Vagina (tissue), 2 donors: ENCODE data around the gene CEP19. TPM values are rescaled to one million over a fixed set of nuclear protein-coding genes. Genes with fewer than 3 reads are reported as not detected.

Experiments used
- DNase-seq, 2 donors: peaks; one replicate each; pipeline ENCODE4 v3.0.0-alpha.2; 2017; ENCODE audit errors: extremely low spot score in 2 of 2
- H3K27ac ChIP-seq: fragments of 200-600 bp; sonication (generic); one replicate; pipeline ENCODE4 v1.5.1; 2019
- H3K27me3 ChIP-seq: fragments of 200-600 bp; sonication (generic); one replicate; pipeline ENCODE4 v1.5.1; 2019
- H3K36me3 ChIP-seq, 2 donors: fragments of 200-600 bp; sonication (generic); one replicate each; pipeline ENCODE4 v1.5.1; 2017 to 2019
- H3K4me1 ChIP-seq: fragments of 200-600 bp; sonication (generic); one replicate; pipeline ENCODE4 v1.5.1; 2019
- H3K4me3 ChIP-seq, 2 donors: fragments of 200-600 bp; sonication (generic); 1 replicate in 1 of 2; 2 replicates in 1 of 2; pipeline ENCODE4 v1.5.1; 2016 to 2019
- H3K9me3 ChIP-seq: fragments of 200-600 bp; sonication (generic); one replicate; pipeline ENCODE4 v1.5.1; 2019
- POLR2A ChIP-seq, 2 donors: fragments of 450-650 bp; IDR thresholded peaks; one replicate each; pipeline ENCODE4 v1.6.1; 2017; ENCODE audit warnings: antibody characterized with exemption in 2 of 2, mild to moderate bottlenecking in 2 of 2, moderate library complexity in 2 of 2
- POLR2AphosphoS5 ChIP-seq, 2 donors: sonication (generic); formaldehyde crosslinking; IDR thresholded peaks; one replicate each; pipeline ENCODE4 v1.9.0; 2017; ENCODE audit warnings: antibody characterized with exemption in 2 of 2, mild to moderate bottlenecking in 2 of 2, low read depth in 1 of 2; ENCODE audit not compliant: insufficient read depth in 1 of 2
- intact Hi-C: fragments of 100-400 bp; cut with DNase I; formaldehyde crosslinking; loops from one replicate; pipeline ENCODE4 v1.15.1; 2023
- total RNA-seq: library from RNA; depleted of rRNA; stranded (reverse); fragments of >200 nt; gene quantifications from one replicate; pipeline ENCODE4 v1.2.3, GENCODE V29; 2016
- TF ChIP-seq, protein P1 (sequence below), 3 experiments: fragments of 450-650 bp in 2 of 3; fragments of 200-600 bp in 1 of 3; sonication (generic) in 1 of 3; IDR thresholded peaks; one replicate each; pipeline ENCODE4 v1.5.1; 2017 to 2019; ENCODE audit warnings: antibody characterized with exemption in 3 of 3, mild to moderate bottlenecking in 2 of 3, moderate library complexity in 2 of 3

Gene CEP19
- total RNA-seq, 1 donor from 2014 or later = 1.5 TPM

DNA sequence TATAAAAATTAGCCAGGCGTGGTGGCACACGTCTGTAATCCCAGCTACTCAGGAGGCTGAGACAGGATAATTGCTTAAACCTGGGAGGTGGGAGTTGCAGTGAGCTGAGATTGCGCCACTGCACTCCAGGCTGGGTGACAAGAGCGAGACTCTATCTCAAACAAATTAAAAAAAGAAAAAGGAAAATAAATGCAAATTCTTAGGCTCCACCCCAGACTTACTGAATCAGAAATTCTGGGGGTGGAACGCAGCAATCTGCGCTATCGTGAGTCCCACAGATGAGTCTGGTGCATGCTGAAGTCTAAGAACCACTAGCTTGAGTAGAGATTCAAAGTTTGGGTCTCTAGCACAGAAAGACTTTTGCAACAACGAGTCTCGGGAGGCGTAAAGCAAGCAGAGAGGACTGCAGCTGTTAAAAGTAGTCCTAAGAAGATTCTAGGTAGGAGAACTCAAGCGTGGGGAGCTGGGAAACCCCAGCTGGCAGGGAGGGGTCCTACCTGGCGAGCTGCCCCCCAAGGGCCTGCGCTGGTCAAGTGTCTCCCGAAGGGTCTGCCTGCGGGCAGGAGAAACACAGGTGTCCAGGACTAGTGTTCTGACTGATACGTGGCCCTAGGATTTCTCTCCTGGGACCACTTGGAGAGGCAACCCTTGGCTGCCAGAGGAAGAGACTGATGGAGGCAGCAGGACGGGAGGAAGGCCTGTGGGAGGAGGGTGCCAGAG lies 21.9 kb downstream of the CEP19 start:
- H3K36me3 ChIP-seq = no peaks in the 10 kb centered on the region
- H3K4me1 ChIP-seq = peaks cover 2% of the 10 kb centered on the region
- no peaks in the 10 kb centered on the region for H3K27me3 ChIP-seq
- no peak overlapping the region for H3K4me3 ChIP-seq
- no peak for DNase-seq
- intact Hi-C loops = no loop called here
- no peaks in the 10 kb centered on the region for H3K9me3 ChIP-seq
- TF ChIP-seq, protein P1, sequence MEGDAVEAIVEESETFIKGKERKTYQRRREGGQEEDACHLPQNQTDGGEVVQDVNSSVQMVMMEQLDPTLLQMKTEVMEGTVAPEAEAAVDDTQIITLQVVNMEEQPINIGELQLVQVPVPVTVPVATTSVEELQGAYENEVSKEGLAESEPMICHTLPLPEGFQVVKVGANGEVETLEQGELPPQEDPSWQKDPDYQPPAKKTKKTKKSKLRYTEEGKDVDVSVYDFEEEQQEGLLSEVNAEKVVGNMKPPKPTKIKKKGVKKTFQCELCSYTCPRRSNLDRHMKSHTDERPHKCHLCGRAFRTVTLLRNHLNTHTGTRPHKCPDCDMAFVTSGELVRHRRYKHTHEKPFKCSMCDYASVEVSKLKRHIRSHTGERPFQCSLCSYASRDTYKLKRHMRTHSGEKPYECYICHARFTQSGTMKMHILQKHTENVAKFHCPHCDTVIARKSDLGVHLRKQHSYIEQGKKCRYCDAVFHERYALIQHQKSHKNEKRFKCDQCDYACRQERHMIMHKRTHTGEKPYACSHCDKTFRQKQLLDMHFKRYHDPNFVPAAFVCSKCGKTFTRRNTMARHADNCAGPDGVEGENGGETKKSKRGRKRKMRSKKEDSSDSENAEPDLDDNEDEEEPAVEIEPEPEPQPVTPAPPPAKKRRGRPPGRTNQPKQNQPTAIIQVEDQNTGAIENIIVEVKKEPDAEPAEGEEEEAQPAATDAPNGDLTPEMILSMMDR (IDR thresholded peaks at IDR 0.05) = no peak
- no peak for TF ChIP-seq POLR2A (IDR thresholded peaks at IDR 0.05)
- no peak for TF ChIP-seq POLR2AphosphoS5 (IDR thresholded peaks at IDR 0.05; ENCODE audit: insufficient read depth in 1 of 2, low read depth in 1 of 2)
- no peak overlapping the region for H3K27ac ChIP-seq

DNA sequence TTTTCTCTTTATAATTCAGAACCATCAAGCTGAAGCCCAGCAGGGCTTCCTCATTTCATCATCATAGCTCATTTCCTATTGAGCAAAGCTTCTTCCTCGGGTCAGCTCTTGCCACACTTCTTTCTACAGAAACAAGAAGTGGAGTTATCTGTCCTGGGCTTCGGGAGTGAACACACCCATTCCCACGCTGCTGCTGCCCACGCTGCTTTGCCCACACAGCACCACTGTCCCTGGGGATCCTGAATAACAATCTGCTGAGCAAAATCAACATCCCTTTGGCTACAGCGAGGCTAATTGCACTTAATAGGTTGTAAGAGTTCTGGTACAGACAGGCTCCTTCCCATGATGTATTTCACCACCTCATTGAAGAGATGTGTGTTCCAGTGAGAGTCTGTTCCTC lies 23.7 kb downstream of the CEP19 start:
- intact Hi-C loops = no loop called here
- H3K36me3 ChIP-seq = no peaks in the 10 kb centered on the region
- TF ChIP-seq POLR2A (IDR thresholded peaks at IDR 0.05) = no peak
- no peak for TF ChIP-seq POLR2AphosphoS5 (IDR thresholded peaks at IDR 0.05; ENCODE audit: insufficient read depth in 1 of 2, low read depth in 1 of 2)
- TF ChIP-seq, protein P1 (IDR thresholded peaks at IDR 0.05) = no peak
- H3K4me1 ChIP-seq = peaks cover 9% of the 10 kb centered on the region
- H3K4me3 ChIP-seq = no peak overlapping the region
- no peaks in the 10 kb centered on the region for H3K9me3 ChIP-seq
- H3K27me3 ChIP-seq = no peaks in the 10 kb centered on the region
- no peak overlapping the region for H3K27ac ChIP-seq
- no peak for DNase-seq

DNA sequence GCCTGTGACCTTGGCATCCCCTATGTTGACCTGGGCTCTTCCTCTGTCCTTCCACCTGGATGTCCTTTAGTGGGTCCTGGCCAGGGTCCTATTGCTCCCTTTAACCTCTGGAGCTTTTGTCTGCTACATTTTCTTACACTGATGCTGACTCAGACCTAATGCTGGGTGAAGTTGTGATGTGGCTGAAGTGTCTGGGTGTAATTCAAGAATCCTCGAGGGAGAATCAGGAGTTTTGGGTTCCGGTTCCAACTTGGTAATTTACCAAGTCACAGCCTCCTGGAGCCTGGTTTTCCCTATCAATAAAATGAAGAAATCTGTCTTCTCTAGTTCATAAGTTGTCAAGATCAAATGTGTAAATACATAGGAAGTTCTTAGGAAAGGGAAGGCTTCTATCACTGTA lies 25.6 kb downstream of the CEP19 start:
- Histone ChIP-seq H3K4me1 (peaks cover 9% of the 10 kb centered on the region), H3K27me3 (no peaks in the 10 kb centered on the region), H3K36me3 (no peaks in the 10 kb centered on the region), H3K9me3 (no peaks in the 10 kb centered on the region), H3K27ac (no peak overlapping the region), H3K4me3 (no peak overlapping the region)
- TF ChIP-seq POLR2AphosphoS5 (IDR thresholded peaks at IDR 0.05; ENCODE audit: insufficient read depth in 1 of 2, low read depth in 1 of 2) = no peak
- DNase-seq = no peak
- intact Hi-C loops = no loop called here

DNA sequence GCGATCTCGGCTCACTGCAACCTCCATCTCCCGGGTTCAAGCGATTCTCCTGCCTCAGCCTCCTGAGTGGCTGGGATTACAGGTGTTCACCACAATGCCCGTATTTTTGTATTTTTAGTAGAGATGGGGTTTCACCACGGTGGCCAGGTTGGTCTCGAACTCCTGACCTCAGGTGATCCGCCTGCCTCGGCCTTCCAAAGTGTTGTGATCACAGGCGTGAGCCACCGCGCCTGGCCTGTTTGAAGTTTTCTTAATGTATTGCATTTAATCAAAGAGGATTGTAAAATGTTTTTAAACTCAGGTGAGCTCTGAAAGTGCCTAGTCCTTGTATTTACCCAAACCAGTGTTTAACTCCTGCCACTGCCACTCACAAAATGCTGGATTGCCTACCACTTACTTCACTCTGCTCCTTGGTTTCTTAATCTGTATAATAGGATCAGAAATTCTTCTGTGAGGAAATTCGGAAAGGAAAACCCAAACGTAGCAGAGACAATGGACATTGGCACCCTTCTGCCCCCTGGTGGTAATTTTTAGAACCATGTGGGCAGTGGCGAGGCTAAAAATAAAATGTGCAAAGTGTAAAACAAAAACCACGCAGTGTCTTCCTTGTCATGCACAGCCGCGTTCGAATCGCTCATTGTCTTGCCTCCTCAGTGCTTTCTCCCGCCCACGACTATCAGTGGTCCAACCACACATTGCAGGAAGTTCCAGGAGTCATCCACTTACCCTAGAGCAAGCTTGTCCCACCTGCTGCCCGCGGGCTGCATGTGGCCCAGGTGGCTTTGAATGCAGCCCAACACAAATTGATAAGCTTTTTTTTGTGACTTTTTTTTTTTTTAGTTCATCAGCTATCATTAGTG lies 27.3 kb downstream of the CEP19 start:
- Histone ChIP-seq H3K27me3 (no peaks in the 10 kb centered on the region), H3K9me3 (no peaks in the 10 kb centered on the region), H3K36me3 (no peaks in the 10 kb centered on the region), H3K4me3 (no peak overlapping the region), H3K4me1 (peaks cover 9% of the 10 kb centered on the region), H3K27ac (no peak overlapping the region)
- no peak for DNase-seq
- TF ChIP-seq POLR2AphosphoS5 (IDR thresholded peaks at IDR 0.05; ENCODE audit: insufficient read depth in 1 of 2, low read depth in 1 of 2) (peak in 1 of 2 donors; percentile 56), POLR2A (IDR thresholded peaks at IDR 0.05) (no peak)
- TF ChIP-seq, protein P1 (IDR thresholded peaks at IDR 0.05) = peak; percentile 70 to 91 (median 88)
- intact Hi-C loops = no loop called here

DNA sequence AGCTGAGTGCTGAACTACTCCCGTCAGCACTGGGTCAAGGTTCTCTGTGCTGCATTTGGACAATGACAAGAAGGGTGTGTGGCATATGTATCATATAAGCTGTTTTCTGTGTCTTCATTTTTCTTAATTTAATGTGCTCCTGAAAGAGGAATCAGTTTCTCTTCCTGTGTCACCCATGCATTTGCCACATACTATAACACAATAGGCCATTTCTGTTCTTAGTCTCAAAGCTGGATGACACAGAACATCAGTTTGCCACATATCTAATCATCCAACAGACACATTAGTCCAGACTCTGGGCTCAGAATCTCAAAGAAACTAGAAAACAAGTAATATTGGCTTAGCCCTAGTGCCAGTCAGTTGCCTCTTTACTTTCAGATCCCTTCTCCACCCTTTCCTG lies 34.1 kb downstream of the CEP19 start:
- no peak overlapping the region for H3K27ac ChIP-seq
- DNase-seq = no peak
- no peaks in the 10 kb centered on the region for H3K36me3 ChIP-seq
- H3K4me1 ChIP-seq = no peaks in the 10 kb centered on the region
- no peaks in the 10 kb centered on the region for H3K9me3 ChIP-seq
- intact Hi-C loops = no loop called here
- no peak overlapping the region for H3K4me3 ChIP-seq
- H3K27me3 ChIP-seq = no peaks in the 10 kb centered on the region
- no peak for TF ChIP-seq POLR2AphosphoS5 (IDR thresholded peaks at IDR 0.05; ENCODE audit: insufficient read depth in 1 of 2, low read depth in 1 of 2)

DNA sequence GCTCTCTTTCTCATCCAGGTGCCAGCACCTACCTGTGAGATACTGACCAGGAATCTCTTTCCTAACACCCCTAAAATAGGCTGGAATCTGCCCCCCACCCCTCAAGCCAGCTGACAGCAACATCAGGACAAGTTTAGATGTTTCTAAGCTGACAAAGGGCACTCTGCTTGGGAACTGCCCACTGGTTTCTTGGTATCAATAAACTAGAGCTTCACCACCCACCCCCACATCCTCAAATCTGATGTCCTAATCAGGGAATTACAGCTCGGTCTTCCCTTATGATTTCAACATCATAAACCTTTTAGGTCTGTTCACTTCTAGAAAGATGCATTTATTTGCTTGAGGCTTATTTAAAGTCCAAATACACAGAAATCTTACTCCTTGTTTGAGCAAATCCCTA lies 34.7 kb downstream of the CEP19 start:
- no peak for DNase-seq
- TF ChIP-seq POLR2AphosphoS5 (IDR thresholded peaks at IDR 0.05; ENCODE audit: insufficient read depth in 1 of 2, low read depth in 1 of 2) (no peak), POLR2A (IDR thresholded peaks at IDR 0.05) (no peak)
- TF ChIP-seq, protein P1 (IDR thresholded peaks at IDR 0.05) = no peak
- Histone ChIP-seq H3K4me3 (no peak overlapping the region), H3K27me3 (no peaks in the 10 kb centered on the region), H3K4me1 (no peaks in the 10 kb centered on the region), H3K9me3 (no peaks in the 10 kb centered on the region), H3K36me3 (no peaks in the 10 kb centered on the region), H3K27ac (no peak overlapping the region)
- intact Hi-C loops = no loop called here
